HG03064 (cell line): ENCODE results near the gene CACNA2D4.

ENCODE experiments used
- ATAC-seq: cut with Tn5 transposase; IDR thresholded peaks from one replicate; pipeline ENCODE4 v1.9.1; 2021; ENCODE audit warnings: low read depth; ENCODE audit not compliant: unreplicated experiment

The CACNA2D4 gene

DNA sequence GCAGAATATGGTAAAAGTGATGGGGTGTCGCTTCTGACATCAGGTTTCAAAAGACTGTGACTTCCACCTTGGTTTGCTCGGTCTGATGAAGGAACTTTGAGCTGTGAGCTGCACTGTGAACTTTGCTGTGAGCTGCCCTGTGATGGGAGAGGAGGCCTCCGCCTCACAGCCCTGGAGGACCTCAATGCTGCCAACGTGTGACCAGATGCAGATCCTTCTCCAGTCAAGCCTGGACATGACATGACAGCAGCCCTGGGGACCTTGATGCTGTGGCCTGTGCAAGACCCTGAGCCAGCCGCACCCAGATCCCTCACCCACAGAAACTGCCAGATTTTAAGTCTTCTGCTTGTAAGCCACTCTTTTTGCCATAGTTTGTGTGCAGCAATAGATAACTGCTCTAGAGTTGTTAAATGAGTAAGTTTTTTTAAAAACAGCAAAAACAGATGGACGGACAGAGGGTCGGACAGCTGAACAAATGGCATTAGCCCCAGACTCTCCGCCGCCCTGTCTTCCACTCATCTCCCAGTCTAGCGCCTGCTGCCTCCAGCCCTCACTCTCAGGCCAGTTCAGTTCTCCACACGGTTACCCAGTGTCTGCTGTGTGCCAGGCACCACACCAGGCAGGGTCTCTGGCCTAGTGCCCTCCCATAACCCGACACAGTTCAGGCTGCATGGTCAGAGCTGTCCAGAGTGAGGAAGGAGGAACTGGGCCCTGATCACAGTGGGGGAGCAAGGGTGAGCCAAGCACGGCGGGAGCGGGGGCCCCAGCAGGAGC is 111.2 kb downstream of the CACNA2D4 start:
- no peak for ATAC-seq

DNA sequence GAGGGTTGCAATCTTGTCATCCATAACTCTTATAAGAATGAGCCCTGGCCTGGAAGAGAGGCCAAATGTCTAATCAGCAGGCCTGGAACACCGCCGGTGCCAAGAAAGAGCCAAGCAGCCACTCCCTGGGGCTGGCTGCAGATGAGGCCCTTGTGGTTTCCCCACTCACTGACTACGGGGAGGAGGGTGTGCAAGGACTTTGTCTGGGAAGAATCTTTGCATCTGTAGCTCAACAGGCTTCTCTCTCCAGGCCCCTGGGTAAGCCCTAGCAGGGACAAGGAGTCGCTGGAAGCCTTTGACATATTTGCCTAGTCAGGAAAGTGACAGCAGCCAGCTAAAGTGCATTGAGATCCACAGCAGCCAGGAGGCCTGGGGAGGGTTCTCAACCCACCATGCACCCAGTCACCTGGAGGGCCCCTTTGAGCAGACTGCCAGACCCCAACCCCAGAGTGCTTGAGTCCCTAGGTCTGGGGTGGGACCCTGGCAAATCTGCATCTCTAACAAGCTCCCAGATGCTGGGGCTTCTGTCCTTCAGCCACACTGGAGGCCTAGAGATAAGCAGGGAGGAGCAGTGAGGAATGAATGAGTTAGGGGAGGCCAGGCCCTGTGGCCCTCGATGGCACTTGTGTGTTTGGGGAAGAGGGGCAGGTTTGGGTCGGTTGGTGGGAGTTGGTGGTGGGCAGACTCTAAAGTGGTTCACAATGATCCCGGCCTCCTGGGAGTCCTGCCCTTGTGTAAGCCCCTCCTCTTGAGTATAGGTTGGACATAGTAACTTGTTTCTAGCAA is 112.0 kb downstream of the CACNA2D4 start:
- no peak for ATAC-seq

DNA sequence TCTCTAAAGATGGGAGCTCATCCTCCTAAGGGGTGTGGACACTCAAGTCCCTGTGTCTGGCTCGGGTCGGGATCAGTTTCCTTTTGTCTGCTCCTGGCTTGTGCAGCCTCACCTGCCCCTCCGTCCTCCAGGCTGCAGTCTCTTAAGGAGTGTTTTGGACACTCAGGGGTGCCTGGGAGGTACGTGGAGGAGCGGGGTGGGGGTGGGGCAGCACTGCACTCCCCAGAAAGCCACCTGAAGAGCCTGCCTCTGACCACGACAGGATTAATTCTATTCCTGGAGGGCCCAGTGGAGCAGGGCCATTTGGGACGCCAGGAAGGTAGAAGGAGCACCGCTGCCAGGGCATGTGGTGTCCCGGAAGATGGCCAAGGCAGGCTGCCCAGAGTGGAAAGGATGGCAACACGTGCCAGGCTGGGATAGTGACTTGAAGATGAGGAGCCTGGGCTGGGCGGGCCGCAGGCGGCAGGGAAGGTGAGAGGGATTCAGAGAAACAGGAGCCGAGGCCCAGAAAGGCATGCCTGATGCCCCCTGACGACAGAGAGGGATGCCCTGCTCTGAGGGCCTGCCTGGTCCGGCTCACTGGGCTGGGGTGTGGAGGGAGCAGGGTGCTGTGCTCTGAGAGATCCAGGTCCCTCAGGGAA is 112.9 kb downstream of the CACNA2D4 start:
- ATAC-seq, result no peak

DNA sequence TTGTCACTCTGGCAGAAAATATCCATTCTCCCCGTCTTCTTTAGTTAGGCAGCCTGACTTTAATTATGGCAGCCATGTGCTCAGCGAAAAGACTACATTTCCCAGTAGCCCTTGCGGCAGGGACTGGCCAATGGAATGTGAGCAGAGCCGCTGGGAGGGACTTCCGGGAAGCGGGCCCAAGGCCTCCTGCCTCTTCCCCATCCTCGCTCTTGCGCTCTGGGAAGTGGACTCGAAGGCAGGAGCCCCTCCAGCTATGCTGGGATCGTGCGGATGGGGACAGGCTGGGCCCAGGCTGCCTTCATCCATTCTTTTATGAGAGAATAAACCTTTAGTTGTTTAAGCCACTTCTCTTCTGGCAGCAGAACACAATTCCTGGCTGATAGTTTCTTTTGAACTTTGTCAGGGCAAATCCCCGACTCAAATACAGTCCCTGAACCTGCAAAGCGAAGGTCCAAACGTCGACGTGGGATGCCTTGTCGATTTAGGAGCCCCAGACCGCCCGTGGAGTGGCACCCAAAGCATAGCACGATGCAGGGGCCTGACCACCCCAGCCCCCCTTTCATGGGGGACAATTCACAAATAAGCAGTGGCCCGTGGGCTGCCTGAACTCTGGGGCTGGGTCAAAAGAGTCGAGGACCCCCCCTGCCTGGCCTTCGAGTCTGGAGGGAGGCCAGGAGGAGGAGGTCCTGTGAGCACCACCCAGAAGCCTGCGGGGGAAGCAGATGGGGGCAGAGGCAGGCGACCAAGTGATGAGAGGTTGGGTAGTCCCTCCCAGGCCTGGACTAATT is 113.7 kb downstream of the CACNA2D4 start:
- ATAC-seq, result no peak

DNA sequence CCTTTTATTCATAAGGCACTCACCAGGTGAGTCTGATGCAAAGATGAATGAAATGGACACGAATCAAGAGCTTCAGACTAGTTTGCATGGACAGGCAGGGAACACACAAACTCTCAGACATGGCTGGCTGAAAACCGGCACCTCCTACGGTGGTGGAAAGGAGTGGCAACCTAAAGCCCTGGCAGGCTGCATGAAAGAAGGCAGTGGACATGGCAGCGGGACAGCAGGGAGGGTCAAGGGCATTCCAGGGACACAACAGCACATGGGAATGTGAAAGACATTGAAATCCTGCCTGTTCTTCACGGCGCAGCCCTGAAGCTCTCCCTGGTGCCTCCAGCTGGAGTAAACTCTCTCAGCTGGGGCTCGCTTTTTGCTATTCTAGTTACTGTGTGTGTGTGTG is 114.7 kb downstream of the CACNA2D4 start:
- no peak for ATAC-seq

DNA sequence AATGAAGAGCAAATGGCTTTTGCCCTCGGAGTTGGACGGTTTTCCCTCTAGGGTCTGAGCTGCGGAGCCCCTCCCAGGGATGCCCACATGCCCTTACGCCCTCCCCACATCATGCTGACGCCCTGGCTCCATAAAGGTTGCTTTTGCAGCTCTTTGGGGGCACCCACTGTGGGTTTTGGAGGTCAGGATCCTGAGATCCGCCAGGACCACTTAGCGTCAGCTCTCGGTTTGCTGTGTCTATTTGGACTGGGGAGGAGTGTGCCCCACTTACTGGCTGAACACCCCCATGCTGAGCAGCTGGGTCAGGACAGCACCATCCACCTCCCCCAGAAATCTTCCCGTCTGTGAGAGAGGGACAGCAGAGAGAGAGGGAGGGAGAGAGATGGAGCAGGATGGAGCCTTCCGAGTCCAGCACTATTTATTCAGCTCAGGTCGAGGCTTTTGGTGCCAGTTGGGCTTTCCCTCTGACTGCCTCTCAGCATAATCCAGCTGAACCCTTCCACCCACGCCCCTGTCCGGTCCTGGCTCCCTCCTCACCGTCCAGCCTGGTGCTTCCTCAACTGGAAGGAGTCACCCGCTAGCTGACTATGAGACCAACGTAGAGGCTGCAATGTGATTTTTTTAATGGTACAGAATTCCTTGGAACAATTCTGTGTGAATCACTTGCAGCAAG is 117.0 kb downstream of the CACNA2D4 start:
- ATAC-seq, result no peak

DNA sequence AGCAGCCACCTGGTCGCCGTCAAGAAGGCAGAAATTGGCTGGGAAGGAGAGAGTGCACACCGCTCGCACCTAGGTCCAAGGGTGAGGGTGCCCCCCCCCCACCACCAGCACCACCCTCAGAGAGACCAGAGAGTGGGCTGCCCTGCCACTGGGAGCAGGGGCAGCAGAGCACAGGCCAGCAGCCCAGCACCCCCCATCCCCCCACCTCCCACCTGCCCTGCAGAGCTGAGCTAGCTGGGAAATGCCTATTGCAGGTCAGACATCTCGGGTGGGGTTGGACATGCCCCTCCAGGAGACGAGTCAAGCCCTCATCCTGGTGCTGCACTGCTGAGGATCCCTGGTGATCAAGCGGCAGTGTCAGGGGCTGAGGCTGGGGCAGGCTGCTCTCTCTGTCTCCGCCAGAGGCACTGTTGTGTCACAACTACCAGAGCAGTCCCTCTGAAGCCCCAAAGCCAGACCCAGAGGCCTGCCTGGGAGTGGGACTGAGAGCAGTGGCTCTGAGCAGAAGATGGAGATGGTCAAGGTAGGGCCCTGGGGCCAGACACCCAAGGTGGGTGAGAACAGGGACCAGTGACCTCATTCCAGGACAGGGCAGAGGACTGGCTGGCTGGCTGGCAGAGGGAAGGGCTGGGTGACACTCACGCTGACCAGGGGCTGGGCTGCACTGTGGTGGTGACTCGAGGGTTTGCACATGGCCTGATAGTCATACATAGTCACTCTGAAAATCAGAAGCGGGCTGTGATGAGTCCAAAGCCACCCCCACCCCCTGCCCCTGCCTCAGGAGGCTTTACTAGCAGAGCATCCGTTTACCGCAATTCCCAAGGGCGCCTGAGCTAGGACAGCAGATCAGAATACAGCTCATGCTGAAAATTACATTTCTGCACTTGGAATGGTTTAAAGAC is 117.8 kb downstream of the CACNA2D4 start:
- no peak for ATAC-seq

DNA sequence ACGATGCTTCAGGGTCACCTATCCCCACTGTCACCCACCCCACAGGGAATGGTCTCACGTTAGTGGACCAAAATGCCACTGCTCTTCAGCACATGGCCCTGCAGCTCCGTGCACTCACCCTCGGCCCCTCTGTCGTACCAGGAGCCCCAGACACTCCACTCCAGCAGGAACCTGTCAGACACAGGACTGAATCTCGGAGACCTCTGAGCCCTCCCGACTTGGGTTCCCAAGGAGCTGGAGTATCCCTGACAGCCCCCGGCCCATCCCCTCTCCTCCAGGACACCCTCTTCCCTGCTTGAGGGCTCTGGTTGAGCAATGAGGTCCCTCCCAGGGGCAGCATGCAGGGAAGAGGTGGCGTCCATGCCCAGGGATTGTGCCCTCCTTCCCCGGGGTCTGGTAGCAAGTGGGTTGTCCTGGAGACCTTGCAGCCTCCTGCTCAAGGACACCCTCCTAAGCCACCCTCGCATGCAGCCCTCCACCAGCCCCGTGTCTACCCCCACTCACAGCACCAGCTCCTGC is 118.5 kb downstream of the CACNA2D4 start:
- no peak for ATAC-seq

DNA sequence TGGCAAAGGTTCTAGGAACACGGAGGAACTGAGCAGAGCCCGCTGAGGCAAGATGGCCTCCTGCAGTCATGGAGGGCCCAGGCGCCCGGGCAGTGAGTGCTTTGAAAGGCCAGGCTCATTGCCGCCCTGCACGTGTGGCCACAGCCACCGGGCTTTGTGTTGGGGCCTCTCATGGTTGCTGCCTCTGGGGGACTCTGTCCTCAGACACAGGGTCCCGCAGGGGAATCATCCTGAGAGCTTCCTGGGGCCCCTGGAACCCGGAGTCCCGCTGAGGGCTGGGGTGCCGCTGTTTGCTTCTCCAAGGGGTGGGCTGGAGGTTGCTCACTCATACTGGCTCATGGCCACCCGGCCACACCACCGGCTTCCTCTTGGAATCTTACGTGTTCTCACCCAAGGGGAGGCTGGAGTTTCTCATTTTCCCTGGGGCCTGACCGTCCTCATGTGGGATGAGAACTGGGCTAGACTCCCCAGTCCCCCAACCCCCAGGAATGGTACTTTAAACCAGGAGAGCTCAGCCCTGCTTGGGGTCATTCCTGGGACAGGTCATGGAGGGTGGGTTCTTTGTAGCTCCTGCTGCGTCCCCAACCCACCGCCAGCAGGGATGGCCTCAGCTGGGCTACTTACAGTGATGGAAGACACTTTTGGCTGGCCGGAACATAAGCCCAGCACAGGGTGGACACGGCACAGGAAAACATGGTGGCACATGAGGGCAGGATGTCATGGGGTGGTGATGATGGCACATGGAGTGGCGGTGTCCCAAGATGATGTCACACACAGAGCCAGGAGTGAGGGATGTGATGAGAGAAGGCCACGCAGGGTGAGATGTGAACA is 119.2 kb downstream of the CACNA2D4 start:
- no peak for ATAC-seq

DNA sequence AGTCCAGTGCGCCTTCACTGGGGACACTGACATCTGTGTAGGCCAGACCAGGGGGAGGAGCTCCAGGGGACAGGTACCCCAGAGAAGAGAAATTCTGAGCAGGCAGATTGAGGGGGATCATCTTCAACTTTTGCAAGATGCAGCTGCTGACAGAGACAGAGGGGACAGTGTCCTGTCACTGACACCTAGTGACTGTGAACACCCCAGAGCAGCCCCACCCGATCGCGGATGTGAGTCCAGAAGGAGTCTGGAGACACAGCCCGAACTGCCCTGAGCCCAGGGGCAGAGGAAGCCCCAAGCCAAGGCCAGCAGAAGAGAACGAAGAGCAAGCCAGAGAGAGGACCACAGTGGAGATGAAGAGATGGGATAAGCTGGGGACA is 119.8 kb downstream of the CACNA2D4 start:
- no peak for ATAC-seq

DNA sequence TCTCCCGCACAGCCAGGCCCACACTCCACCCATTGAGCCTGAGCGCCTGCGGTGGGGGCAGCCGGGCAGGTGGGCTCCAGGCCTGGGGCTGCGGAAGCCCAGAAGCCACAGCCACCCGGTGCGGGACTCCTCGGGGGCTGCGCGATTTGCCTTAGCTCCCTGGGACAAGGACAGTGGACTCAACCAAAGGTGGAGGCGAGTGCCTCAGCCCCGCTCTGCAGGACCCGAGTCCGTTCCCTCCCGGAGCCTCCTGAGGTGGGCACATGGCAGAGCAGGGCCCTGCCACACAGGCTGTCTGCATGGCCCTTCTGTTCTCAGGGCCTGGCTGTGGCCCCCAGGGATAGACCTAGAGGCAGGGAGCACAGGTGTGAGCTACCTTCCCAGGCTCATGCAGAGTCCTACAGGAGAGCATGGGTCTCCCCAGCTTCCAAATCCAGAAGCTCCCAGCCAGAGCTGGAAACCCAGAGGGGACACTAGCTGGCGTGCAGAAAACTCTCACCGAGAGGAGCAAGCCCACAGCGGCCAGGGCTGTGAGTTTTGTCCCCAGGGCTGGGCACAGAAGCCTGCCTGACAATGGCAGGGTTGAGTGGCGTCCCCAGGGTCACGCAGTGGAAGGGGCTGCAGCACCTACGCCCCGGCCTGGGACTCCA is 120.3 kb downstream of the CACNA2D4 start:
- ATAC-seq, result no peak

DNA sequence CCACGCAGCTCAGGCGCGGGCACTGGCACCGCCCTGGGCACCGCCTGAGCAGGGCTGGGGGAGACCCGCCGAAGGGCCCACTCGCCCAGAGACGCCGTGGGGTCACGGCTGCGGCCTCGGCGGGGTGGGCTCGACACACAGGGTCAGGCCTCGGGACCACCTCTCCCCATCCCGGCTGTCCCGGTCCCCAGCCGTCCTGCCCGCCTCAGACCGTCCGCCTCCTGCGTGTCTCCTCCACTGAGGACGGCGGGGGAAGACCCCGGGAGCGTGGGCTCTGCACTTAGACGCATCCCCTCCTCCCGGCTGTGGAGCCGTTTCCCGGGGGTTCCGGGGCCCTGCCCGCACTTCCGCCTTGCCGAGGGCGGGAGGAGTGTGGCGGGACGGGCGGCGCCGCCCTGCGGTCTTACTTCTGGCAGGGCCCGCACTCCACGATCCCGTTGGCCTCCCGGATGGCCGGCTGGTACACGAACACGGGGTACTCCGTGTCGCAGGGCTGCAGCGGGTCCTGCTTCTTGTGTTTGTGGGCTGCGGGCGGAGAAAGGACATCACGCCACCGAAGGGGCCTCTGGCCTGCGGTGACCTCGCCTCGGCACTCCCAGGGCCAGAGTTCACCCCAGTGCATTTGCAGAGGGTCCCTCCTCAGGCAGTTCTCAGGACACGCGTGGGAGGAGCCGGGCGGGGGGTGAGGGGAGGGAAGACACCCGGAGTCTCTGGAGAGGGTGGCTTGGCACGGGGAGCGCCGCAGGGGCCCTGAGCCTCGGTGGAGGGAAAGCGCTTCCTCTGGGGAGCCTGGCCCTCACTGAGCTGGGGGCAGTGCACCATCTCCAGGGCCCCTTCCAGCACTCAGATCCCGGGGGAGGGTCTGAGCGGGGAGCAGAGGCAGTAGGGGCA is 121.2 kb downstream of the CACNA2D4 start:
- ATAC-seq, result no peak

DNA sequence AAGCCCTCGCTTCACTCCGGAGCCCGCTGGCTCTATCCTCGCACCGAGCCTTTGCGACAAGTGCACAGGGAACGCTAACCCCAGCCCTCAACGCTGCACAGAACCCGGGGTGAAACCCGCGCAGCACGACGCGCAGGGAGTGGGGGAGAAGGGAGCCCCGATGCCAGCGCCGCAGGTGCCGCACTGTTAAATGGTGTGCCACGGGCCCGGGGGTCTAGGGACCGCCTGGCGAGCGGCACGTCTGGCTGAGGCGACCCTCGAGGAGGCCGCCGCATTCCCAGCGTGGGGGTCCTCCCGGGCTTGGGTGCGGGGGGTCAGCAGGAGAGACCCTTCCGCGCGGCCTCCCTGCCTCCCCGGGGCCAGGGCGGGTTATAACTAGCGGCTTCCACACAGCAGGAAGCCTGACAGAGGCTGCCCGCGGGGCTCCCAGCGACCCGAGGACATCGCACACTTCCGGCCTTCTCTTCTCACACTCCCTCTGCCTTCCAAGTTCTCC is 121.9 kb downstream of the CACNA2D4 start:
- ATAC-seq, result peak; percentile 12

DNA sequence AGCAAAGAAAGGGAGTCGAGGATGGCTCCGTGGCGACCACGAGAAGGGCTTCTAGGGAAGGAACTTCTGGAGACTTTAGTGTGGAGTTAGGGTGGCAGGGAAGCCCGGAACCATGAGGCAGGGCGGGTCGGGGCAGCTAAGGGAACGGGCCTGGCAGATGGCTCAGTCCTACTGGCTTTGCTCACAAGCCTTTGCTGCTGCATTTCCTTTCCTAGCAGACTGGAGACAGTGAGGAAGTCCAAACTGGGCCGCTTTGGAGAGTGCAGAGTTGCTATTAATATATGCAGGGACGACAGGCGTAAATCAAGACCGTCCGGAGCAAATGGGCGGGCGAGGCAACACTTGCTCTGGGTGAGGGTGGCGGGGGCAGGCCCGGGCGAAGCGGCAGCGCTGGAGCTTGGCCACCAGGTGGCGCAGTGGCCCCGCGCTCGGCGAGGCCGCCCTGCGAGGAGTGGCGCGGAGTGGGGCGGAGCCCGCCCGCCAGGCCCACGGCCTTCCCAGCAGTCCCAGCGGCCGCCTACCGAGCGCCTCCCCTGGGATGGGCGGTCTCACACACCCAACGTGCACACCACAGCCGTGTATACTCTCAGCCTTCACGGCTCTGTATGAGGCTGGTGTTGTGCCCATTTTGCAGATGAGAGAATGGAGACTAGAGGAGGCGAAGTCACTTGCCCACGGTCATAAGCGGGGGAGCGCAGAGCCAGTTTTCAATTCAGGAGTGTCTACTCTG is 122.5 kb downstream of the CACNA2D4 start:
- ATAC-seq, result peak; percentile 85

DNA sequence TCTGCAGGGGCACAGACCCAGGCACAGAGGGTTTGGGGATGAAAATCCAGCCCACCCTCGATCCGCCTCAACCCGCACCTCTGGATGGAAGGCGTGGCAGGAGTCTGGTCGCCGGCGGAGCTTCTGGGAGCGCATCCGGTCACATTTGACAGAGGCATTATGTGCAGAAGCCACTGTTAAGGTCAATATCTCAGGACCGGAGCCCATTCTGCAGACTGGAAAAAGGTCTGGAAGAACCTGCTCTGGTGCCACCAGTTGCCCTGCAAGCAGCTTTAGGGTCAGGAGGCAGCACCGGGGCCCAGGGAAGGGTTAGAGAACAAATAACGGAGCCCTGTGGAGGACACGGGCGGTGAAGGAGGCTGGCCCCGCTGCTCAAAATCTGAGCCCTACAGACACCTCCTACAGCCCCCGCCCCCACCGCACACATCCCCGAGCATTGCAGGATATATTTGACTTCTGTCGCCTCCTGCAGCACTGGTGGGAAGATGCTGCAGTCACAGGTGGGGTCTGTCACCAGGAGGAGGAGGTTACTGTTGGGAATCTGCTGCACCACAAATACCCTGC is 123.1 kb downstream of the CACNA2D4 start:
- no peak for ATAC-seq
